Stimulated activated effector memory CD8-positive, alpha-beta T cell treated with anti-CD3 and anti-CD28 coated beads, Interleukin-12 subunit alpha, Interleukin-12 subunit beta, amount 100 ng/mL, for 72 hours (primary cell): ENCODE data around the gene ARHGAP42.

Source experiments
- ATAC-seq: fragments of 150-1000 bp; cut with Tn5 transposase; 2 replicates; pipeline ENCODE4 v1.10.0; 2021
- DNase-seq, 2 donors: peaks; one replicate each; pipeline ENCODE4 v3.0.0; 2021 to 2022; ENCODE audit warnings: low spot score in 2 of 2
- H3K27ac Mint-ChIP-seq: one replicate; pipeline ENCODE4 v1.8.0; 2022; ENCODE audit warnings: mild to moderate bottlenecking, mixed read lengths
- H3K36me3 Mint-ChIP-seq: one replicate; pipeline ENCODE4 v1.8.0; 2022; ENCODE audit warnings: mild to moderate bottlenecking, mixed read lengths
- H3K4me1 Mint-ChIP-seq: one replicate; pipeline ENCODE4 v1.8.0; 2022; ENCODE audit warnings: mixed read lengths
- H3K4me3 Mint-ChIP-seq: one replicate; pipeline ENCODE4 v1.8.0; 2022; ENCODE audit warnings: mild to moderate bottlenecking, mixed read lengths
- H3K9me3 Mint-ChIP-seq: one replicate; pipeline ENCODE4 v1.8.0; 2022; ENCODE audit warnings: mixed read lengths

ARHGAP42 gene

DNA sequence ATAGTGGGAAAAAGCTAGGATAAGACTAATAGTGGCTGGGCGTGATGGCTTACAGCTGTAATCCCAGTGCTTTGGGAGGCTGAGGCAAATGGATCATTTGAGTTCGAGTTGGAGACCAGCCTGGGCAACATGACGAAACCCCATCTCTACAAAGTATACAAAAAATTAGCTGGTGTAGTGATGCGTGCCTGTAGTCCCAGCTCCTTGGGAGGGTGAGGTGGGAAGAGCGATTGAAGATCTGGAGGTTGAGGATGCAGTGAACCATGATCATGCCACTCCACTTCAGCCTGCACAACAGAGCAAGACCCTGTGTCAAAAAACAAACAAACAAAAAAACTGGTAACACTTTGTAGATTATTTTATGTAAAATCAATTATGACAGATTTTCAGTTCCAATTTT is 8.8 kb downstream of the ARHGAP42 start:
- Mint-ChIP-seq H3K36me3 (no peaks in the 10 kb centered on the region), H3K4me3 (no peak overlapping the region), H3K27ac (no peak overlapping the region), H3K9me3 (peaks cover 12% of the 10 kb centered on the region), H3K4me1 (no peaks in the 10 kb centered on the region)
- no peak for ATAC-seq
- no peak for DNase-seq

- no peak overlapping the region for H3K27ac Mint-ChIP-seq
- H3K9me3 Mint-ChIP-seq, result peaks cover 14% of the 10 kb centered on the region
- H3K36me3 Mint-ChIP-seq, result no peaks in the 10 kb centered on the region
- ATAC-seq (no peak), DNase-seq (no peak)
- no peaks in the 10 kb centered on the region for H3K4me1 Mint-ChIP-seq
- no peak overlapping the region for H3K4me3 Mint-ChIP-seq
Measured at GRCh38 chr11:100703139-100703538, 16.1 kb downstream of the ARHGAP42 start.

GRCh38 chr11:100703801-100704575 is 16.9 kb downstream of the ARHGAP42 start:
- no peaks in the 10 kb centered on the region for H3K36me3 Mint-ChIP-seq
- H3K4me3 Mint-ChIP-seq, result no peak overlapping the region
- no peak overlapping the region for H3K27ac Mint-ChIP-seq
- no peak for ATAC-seq
- no peaks in the 10 kb centered on the region for H3K4me1 Mint-ChIP-seq
- DNase-seq, result no peak
- H3K9me3 Mint-ChIP-seq, result peaks cover 10% of the 10 kb centered on the region

- DNase-seq (no peak), ATAC-seq (no peak)
- Mint-ChIP-seq H3K4me3 (no peak overlapping the region), H3K36me3 (no peaks in the 10 kb centered on the region), H3K9me3 (peaks cover 8% of the 10 kb centered on the region), H3K27ac (no peak overlapping the region), H3K4me1 (no peaks in the 10 kb centered on the region)
Measured at GRCh38 chr11:100705447-100705846, 18.4 kb downstream of the ARHGAP42 start.

GRCh38 chr11:100706179-100706578 is 19.1 kb downstream of the ARHGAP42 start:
- H3K36me3 Mint-ChIP-seq, result no peaks in the 10 kb centered on the region
- no peak overlapping the region for H3K4me3 Mint-ChIP-seq
- ATAC-seq (no peak), DNase-seq (no peak)
- no peak overlapping the region for H3K27ac Mint-ChIP-seq
- H3K9me3 Mint-ChIP-seq, result peaks cover 8% of the 10 kb centered on the region
- no peaks in the 10 kb centered on the region for H3K4me1 Mint-ChIP-seq

GRCh38 chr11:100709233-100709957 is 22.3 kb downstream of the ARHGAP42 start:
- ATAC-seq, result no peak
- no peaks in the 10 kb centered on the region for H3K4me1 Mint-ChIP-seq
- DNase-seq, result no peak
- peaks cover 3% of the 10 kb centered on the region for H3K9me3 Mint-ChIP-seq
- no peak overlapping the region for H3K27ac Mint-ChIP-seq
- no peak overlapping the region for H3K4me3 Mint-ChIP-seq
- no peaks in the 10 kb centered on the region for H3K36me3 Mint-ChIP-seq

GRCh38 chr11:100711984-100712383 is 24.9 kb downstream of the ARHGAP42 start:
- no peaks in the 10 kb centered on the region for H3K36me3 Mint-ChIP-seq

GRCh38 chr11:100712583-100712982 is 25.5 kb downstream of the ARHGAP42 start:
- Mint-ChIP-seq H3K4me3 (no peak overlapping the region), H3K9me3 (peaks cover 4% of the 10 kb centered on the region), H3K36me3 (no peaks in the 10 kb centered on the region), H3K4me1 (no peaks in the 10 kb centered on the region), H3K27ac (no peak overlapping the region)
- ATAC-seq (no peak), DNase-seq (no peak)

More at GRCh38 chr11:100711984-100712383, 24.9 kb downstream of the ARHGAP42 start:
- no peak overlapping the region for H3K27ac Mint-ChIP-seq
- ATAC-seq (no peak), DNase-seq (no peak)
- no peaks in the 10 kb centered on the region for H3K4me1 Mint-ChIP-seq
- H3K4me3 Mint-ChIP-seq, result no peak overlapping the region
- peaks cover 7% of the 10 kb centered on the region for H3K9me3 Mint-ChIP-seq

DNA sequence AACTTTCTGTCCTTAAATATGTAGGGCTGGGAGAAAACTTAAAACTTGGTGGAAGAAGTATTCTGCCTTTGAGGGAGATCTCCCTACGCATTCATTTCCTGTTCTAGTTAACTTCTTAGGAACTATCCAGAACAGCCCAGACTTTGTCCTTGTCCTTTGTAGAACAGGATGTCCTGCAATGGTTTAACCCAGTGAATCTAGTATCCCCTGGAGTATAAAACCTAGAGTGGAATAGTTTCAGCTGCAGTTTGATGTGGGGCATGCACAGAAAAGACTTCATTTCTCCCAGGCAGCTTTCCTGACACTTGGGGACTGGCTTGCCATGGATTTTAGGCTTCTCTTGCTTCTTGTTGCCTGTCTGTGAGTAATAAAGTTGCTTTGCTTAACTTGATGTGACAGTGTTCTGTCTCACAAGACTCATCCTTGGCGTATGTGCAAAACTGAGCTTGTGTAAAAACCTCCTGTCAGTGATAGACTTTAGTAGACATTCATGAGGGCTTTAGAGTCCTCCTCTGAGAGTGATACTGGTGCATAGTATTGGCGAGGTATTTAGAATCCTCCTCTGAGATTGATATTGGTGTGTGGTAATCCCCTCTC is 28.2 kb downstream of the ARHGAP42 start:
- Mint-ChIP-seq H3K27ac (no peak overlapping the region), H3K4me1 (no peaks in the 10 kb centered on the region), H3K4me3 (no peak overlapping the region), H3K36me3 (no peaks in the 10 kb centered on the region), H3K9me3 (peaks cover 7% of the 10 kb centered on the region)
- ATAC-seq, result no peak
- no peak for DNase-seq

- no peak for DNase-seq
- Mint-ChIP-seq H3K4me3 (no peak overlapping the region), H3K9me3 (peaks cover 7% of the 10 kb centered on the region), H3K27ac (no peak overlapping the region), H3K4me1 (no peaks in the 10 kb centered on the region), H3K36me3 (no peaks in the 10 kb centered on the region)
- no peak for ATAC-seq
Measured at GRCh38 chr11:100716838-100717237, 29.8 kb downstream of the ARHGAP42 start.

GRCh38 chr11:100719362-100719761 is 32.3 kb downstream of the ARHGAP42 start:
- ATAC-seq, result no peak
- H3K4me3 Mint-ChIP-seq, result no peak overlapping the region
- H3K36me3 Mint-ChIP-seq, result no peaks in the 10 kb centered on the region
- no peaks in the 10 kb centered on the region for H3K4me1 Mint-ChIP-seq
- peaks cover 7% of the 10 kb centered on the region for H3K9me3 Mint-ChIP-seq
- no peak for DNase-seq
- H3K27ac Mint-ChIP-seq, result no peak overlapping the region

DNA sequence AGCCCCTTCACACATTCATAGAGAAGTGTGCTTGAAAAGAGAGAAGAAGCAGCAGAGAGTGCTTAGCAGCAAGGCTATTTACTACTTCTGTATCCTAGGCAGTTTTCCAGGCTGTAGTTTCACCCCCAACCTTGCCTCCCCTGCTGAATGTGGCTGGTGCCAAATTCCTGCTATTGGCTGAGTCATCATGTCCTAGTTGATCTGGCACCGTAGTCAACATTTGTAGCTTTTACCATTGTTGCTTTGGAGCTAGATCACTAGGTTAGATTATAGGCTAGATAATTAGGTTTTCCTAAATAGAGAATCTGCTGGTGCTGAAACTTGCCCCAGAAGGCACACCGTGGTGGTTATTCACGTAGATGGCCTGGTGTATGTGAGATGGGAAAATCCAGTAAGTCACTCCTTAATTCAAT is 32.7 kb downstream of the ARHGAP42 start:
- H3K27ac Mint-ChIP-seq, result no peak overlapping the region
- ATAC-seq (no peak), DNase-seq (no peak)
- peaks cover 7% of the 10 kb centered on the region for H3K9me3 Mint-ChIP-seq
- no peaks in the 10 kb centered on the region for H3K36me3 Mint-ChIP-seq
- H3K4me3 Mint-ChIP-seq, result no peak overlapping the region
- no peaks in the 10 kb centered on the region for H3K4me1 Mint-ChIP-seq

DNA sequence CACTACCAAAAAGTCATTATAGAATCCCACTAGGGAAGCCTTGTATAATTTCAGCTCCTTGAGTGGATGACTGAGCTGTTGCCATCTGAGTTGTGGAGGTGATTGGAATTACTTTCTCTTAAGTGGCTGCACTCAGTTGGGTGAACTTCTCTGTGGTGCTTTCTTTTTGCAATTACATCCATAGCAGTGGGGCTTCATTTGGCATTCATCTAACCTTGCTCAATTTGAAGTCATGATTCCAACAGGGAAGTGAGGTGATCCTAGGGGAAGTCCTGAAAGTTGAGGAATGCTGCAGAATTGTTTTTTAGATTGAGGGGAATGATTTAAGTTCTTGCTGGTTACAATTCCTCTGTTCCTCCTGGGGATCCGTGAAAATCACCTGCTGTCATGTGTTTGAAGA is 39.6 kb downstream of the ARHGAP42 start:
- no peak for ATAC-seq
- Mint-ChIP-seq H3K4me3 (no peak overlapping the region), H3K36me3 (no peaks in the 10 kb centered on the region)

DNA sequence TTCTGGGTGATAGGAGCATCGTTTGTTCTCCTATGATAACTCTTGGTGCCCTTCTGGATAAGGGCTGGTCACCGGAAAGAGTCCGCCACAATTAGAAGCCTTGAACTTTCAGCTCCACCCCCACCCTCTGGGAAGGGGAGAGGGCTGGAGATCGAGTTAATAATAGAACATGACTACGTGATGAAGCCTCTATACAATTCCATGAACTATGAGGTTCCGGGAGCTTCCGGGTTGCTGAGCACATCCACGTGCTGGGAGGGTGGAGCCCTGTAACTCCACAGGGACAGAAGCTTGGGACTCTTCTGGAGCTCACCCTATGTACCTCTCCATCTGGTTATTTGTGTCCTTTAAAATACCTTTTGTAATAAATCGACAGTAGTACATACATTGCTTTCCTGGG is 40.3 kb downstream of the ARHGAP42 start:
- Mint-ChIP-seq H3K9me3 (no peaks in the 10 kb centered on the region), H3K36me3 (no peaks in the 10 kb centered on the region), H3K27ac (no peak overlapping the region), H3K4me3 (no peak overlapping the region), H3K4me1 (no peaks in the 10 kb centered on the region)
- ATAC-seq (no peak), DNase-seq (no peak)

More for the DNA sequence above, 39.6 kb downstream of the ARHGAP42 start:
- H3K4me1 Mint-ChIP-seq, result no peaks in the 10 kb centered on the region
- no peaks in the 10 kb centered on the region for H3K9me3 Mint-ChIP-seq
- no peak for DNase-seq
- H3K27ac Mint-ChIP-seq, result no peak overlapping the region

- no peaks in the 10 kb centered on the region for H3K36me3 Mint-ChIP-seq
Measured at GRCh38 chr11:100730266-100730665, 43.2 kb downstream of the ARHGAP42 start.

GRCh38 chr11:100731471-100731870 is 44.4 kb downstream of the ARHGAP42 start:
- no peak overlapping the region for H3K27ac Mint-ChIP-seq
- ATAC-seq, result no peak

More at GRCh38 chr11:100730266-100730665, 43.2 kb downstream of the ARHGAP42 start:
- Mint-ChIP-seq H3K9me3 (peaks cover 4% of the 10 kb centered on the region), H3K4me3 (no peak overlapping the region), H3K27ac (no peak overlapping the region), H3K4me1 (no peaks in the 10 kb centered on the region)
- ATAC-seq (no peak), DNase-seq (no peak)

More at GRCh38 chr11:100731471-100731870, 44.4 kb downstream of the ARHGAP42 start:
- Mint-ChIP-seq H3K9me3 (peaks cover 5% of the 10 kb centered on the region), H3K4me1 (no peaks in the 10 kb centered on the region), H3K4me3 (no peak overlapping the region), H3K36me3 (no peaks in the 10 kb centered on the region)
- no peak for DNase-seq
